Hindlimb muscle (tissue), 1 donor: Measurements from ENCODE around the gene GNB1. TPM values are rescaled to one million over a fixed set of nuclear protein-coding genes. Genes with fewer than 3 reads are reported as not detected.
"Not testable (repeated sequence)": the region's sequence is repeated elsewhere in the genome, so short reads cannot be mapped to it uniquely, and the experiment has no call there.

ENCODE experiments used
- DNase-seq: peaks from one replicate; pipeline ENCODE4 v3.0.0-alpha.2; 2013
- polyA plus RNA-seq: library from polyadenylated mRNA; unstranded; fragments of 120-200 nt; gene quantifications from one replicate; pipeline ENCODE4 v1.2.1, GENCODE V29; 2013; ENCODE audit not compliant: insufficient read length

The GNB1 gene
- polyA plus RNA-seq, 1 donor, result 164 TPM

DNA sequence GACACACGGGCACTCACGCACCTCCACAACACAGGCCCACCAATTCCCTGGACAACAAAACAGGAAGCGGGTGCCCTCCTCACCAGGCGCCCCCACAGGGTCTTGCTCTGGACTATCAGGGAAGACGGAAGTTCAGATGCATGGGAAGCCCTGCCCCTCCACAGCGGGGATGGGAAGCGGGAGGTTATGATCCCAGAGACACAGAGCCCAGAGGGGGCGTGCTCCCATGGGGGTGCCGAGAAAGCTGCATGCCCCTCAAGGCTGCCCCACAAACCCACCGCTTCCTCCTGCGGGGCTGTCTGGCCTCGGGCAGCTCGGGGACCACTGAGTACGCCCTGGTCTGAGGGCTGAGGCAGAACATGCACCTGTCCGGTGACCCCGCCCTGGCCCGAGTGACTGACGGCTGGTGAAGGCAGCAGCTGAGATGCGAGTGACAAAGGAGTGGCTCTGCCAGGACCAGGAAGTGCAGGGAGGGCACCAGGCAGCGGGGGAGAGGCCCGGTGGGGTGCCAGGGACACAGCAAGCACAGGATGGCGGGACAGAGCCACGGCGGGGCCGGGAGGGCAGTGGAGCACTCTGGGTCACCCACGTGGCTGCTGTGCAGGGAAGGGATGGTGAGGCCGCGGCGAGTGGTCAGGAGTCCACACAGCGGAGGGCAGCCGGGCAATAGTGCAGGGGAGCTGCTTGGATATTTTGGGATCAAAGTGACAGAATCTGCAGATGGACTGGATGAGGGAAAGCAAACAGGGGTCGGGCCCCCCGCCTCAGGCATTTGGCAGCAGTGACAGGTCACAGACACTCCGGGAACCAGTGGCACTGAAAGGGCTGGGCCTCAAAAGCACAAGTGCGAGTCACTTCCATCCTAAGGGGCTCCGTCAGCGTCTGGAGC, 131.2 kb downstream of the GNB1 start:
- no peak for DNase-seq

GRCh38 chr1:1758692-1759455, 132.0 kb downstream of the GNB1 start:
- no peak for DNase-seq

DNA sequence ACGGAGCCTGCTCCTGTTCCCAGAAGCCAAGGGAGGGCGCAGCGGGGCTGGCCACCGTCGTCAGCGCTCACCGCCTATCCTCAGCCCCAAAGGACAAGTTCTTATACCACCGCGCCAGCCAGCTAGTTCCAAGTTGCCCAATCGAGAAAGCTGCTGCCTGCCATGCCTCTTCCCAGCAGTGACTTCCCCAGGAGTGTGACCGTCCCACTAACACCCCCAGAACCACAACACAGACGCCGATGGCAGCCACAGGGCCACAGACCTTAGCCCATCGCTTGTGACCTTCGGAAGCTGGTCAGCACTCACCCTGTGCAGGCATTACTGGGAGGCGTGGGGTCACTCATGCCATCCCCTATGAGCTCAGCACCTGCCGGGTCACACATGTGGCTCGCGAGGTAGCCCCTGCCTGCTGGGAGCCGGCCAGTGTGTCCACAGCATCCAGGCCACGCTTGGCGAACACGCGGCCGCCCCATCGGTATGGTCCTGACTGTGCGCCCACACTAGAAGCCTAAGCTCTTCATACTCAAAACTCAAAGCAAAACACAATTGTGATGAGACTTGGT, 132.7 kb downstream of the GNB1 start:
- no peak for DNase-seq

GRCh38 chr1:1757422-1758058, 133.3 kb downstream of the GNB1 start:
- no peak for DNase-seq

DNA sequence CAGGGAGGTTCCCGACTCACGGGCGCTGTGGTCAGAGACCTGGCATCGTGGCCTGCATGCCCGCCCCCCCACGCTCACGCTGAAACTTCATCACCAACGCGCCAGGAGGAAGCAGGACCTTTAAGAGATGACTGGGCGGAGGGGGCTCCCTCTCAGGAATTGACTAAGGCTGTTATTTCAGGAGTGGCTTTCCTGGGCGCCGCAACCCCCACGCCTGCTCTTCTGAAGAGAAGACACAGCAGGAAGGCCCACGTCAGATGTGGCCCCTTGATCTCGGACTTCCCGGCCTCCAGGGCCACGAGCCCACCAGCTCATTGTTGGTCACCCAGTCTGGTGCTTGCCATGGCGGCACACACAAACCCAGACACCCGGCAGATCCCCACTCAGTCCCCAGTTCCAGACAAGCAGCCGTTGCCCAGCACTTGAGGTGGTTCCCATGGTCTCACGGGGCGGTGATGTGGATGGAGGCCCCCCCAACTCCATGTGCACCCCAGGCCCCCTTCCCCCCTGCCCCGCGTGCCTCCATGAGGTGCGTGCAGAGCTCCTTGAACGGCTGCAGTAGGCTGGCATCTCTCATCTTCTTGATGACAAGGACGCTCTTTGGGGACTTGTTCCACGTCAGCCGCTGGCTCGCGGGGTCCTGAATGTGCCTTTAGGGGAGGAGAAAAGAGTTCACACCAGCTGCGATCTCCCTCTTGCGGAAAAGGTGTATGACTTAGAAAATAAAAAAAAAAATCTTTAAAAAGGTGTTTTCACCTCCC, 134.0 kb downstream of the GNB1 start:
- DNase-seq, result no peak

DNA sequence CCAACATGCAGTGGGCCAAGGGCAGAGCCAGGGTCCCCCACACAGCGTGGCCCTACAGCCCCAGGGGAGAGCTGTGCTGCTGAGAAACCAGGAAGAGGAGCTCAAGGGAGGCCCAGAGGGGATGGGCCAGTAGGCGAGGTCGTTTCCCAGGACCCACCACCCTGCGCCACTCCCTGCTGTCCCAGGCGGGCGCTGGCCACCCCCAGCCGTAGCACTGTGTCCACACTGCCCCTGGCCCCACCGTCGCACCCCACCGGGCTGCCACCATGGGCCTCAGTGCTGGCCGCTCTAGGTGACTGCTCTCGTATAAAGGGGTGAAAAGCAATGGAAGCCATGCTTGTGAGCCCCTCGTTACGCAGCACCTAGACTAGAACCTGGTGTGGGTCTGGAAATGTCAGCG, 135.0 kb downstream of the GNB1 start:
- DNase-seq, result no peak

DNA sequence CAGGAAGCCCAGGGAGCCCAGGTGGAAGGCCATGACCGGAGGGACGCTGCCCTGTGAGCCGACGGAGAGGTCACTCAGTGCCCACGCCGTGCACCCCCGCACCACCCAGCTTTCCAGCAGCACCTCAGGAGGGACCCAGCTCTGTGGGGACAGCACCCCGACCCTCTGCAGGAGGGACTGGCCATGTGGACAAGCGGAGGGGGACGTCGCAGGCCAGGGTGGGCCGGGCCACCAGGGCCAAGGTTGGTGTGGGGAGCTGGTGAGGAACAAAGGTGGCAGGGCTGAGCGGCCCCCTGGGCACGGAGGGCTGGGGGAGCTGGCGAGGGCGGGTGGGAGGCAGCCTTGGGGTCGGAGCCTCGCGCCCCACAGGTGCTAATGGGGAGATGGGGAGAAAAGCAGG, 135.5 kb downstream of the GNB1 start:
- no peak for DNase-seq

GRCh38 chr1:1754051-1754815, 136.7 kb downstream of the GNB1 start:
- no peak for DNase-seq

- no peak for DNase-seq
Measured at GRCh38 chr1:1753607-1754005, 137.3 kb downstream of the GNB1 start.

- DNase-seq, result no peak
Measured at GRCh38 chr1:1752636-1753606, 138.0 kb downstream of the GNB1 start.

- DNase-seq, result no peak
Measured at GRCh38 chr1:1752190-1752589, 138.7 kb downstream of the GNB1 start.

- not testable (repeated sequence) for DNase-seq
Measured at GRCh38 chr1:1749941-1750340, 140.9 kb downstream of the GNB1 start.

DNA sequence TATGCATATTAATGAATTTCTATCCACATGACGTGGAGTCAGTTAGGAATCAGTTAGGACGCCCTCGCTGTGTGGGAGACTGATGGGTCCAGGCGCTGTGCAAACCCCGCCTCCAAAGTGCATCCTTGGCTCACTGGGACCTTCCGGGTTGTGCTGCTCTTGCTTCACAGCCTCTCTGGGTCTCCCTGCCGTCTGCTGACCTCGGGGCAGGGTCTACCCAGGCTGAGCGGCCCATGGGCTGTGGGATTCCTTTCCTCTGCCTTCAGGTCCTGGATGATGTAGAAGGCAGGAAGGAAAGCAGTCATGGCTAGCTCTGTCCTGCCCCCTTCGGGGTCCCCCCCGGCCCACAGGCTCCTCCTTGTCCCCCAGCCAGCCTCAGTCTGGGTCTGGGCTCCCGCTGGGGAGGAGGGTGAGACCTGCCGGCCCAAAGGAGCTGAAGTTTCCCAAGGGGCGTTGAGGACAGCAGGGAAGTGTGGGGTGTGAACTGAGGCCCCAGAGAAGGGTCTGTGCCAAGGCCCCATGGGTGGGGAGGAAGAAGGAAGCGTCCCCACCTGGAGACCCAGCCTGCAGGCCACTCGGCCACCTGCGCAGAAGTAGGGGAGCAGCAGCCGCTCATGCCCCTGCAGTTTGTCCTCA, 142.1 kb downstream of the GNB1 start:
- no peak for DNase-seq

DNA sequence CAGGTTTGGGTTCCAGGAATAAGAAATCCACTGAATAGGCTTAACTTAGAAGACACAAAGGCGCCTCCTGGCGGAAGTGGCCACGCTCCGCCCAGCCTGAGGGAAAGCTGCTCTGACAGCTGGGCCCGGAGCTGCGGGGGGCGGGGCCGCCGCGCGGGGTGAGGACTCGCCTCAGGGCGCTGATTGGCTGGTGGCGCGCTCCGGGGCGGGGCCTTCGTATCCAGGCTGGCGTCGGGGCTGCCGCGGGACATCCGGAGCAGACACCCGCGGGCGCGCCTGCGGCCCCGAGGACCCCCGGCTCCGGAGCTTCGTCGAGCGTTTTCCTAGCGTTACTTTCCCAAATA, 144.3 kb downstream of the GNB1 start:
- not testable (repeated sequence) for DNase-seq

- peak; percentile 71 for DNase-seq
Measured at GRCh38 chr1:1745651-1746565, 145.0 kb downstream of the GNB1 start.

DNA sequence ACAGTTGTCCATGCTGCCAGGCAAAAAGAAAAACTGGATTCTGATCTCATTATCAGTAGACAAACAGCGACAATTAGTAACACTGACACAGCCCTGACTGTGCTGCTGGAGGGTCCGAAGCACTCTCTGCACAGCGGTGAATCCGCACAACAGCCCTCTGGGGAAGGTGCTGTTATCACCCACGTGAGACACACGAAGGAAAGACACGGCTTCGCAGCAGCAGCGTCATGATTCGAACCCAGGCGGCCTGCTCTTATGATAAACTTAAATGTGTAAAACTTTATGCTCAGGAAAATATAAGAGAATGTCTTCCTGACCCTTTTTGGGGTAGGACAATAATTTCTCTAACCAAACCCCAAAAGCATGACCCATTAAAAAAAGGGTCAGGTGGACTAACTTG, 148.4 kb downstream of the GNB1 start:
- DNase-seq, result not testable (repeated sequence)

DNA sequence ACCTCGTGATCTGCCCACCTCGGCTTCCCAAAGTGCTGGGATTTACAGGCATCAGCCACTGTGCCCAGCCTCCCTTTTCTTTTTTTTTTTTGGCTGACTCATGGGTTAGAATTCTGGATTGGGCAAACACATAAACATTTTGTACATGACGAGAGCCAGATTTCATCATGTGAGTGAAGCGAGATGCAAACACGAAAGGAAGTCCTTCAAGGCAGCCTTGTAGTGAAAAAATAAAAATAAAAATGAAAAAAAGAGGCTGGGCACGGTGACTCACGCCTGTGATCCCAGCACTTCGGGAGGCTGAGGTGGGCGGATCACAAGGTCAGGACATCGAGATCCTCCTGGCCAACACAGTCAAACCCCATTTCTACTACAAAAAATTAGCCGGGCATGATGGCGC, 149.9 kb downstream of the GNB1 start:
- DNase-seq, result not testable (repeated sequence)

DNA sequence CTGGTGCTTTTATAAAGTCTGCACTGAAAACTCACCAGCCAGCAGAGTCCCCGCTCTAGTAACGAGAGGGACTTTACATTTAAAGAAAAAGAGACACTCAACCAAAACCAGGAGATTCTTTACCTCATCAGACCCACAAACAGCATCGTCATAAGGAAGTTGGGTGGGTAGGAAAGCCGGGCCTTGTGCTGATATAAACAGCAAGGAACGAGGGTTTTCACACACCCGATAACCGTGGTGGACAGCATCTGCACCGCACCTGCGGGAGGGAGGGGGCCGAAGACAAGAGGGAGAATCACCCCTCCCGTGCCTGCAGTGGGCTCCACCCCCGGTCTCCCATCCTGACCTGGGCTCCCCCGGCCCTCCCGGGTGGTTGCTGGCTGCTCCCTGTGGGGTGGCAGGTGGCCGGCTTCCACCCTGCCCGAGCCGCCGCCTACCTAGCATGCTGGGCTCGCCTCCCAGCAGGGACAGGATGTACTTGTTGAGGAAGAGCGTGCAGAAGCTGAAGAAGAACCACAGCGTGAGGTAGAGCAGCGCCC, 152.0 kb downstream of the GNB1 start:
- DNase-seq, result not testable (repeated sequence)
